ENCODE data around the gene SMIM3. TPM values are rescaled to one million over a fixed set of nuclear protein-coding genes. Genes with fewer than 3 reads are reported as not detected.

The SMIM3 gene
- total and polyA plus RNA-seq, 2 of the 13 experiments (the other 11 are each of a cell fraction or from before 2014, with no cell fraction given) = 11.6 to 96.7 TPM

GRCh38 chr5:150763023-150763769 lies 15.4 kb upstream of the SMIM3 start (continued):
- peak; percentile 49; the same call in 1 of the 2 replicates for TF ChIP-seq NFYB (CRISPR knock-in tag; IDR thresholded peaks at IDR 0.05)
- TF ChIP-seq E2F2 (CRISPR knock-in tag; IDR thresholded peaks at IDR 0.05; ENCODE audit: borderline replicate concordance) = no peak
- no peak for TF ChIP-seq ZNF205 (CRISPR knock-in tag; IDR thresholded peaks at IDR 0.05)
- no peak for TF ChIP-seq ZNF33B (CRISPR knock-in tag; IDR thresholded peaks at IDR 0.05)
- TF ChIP-seq ZNF207 (IDR thresholded peaks at IDR 0.05; ENCODE audit: borderline replicate concordance) = no peak
- no peak for TF ChIP-seq FOXA3 (CRISPR knock-in tag; IDR thresholded peaks at IDR 0.05)
- no peak for TF ChIP-seq SKI (IDR thresholded peaks at IDR 0.05; ENCODE audit: partially characterized antibody)
- no peak for TF ChIP-seq ZBED4 (CRISPR knock-in tag; IDR thresholded peaks at IDR 0.05; ENCODE audit: borderline replicate concordance)
- TF ChIP-seq PAX8 (CRISPR knock-in tag; IDR thresholded peaks at IDR 0.05; ENCODE audit: borderline replicate concordance) = no peak
- no peak for TF ChIP-seq YY1 (IDR thresholded peaks at IDR 0.05; ENCODE audit: insufficient read depth, insufficient replicate concordance, low read depth, low read length)
- TF ChIP-seq ZNF225 (CRISPR knock-in tag; IDR thresholded peaks at IDR 0.05) = no peak
- TF ChIP-seq ZIK1 (CRISPR knock-in tag; IDR thresholded peaks at IDR 0.05; ENCODE audit: borderline replicate concordance, low read depth) = no peak
- no peak for TF ChIP-seq ZFP62 (CRISPR knock-in tag; IDR thresholded peaks at IDR 0.05)
- TF ChIP-seq ZNF737 (CRISPR knock-in tag; IDR thresholded peaks at IDR 0.05; ENCODE audit: borderline replicate concordance) = no peak
- no peak for TF ChIP-seq GZF1 (CRISPR knock-in tag; IDR thresholded peaks at IDR 0.05)
- TF ChIP-seq, protein P1, sequence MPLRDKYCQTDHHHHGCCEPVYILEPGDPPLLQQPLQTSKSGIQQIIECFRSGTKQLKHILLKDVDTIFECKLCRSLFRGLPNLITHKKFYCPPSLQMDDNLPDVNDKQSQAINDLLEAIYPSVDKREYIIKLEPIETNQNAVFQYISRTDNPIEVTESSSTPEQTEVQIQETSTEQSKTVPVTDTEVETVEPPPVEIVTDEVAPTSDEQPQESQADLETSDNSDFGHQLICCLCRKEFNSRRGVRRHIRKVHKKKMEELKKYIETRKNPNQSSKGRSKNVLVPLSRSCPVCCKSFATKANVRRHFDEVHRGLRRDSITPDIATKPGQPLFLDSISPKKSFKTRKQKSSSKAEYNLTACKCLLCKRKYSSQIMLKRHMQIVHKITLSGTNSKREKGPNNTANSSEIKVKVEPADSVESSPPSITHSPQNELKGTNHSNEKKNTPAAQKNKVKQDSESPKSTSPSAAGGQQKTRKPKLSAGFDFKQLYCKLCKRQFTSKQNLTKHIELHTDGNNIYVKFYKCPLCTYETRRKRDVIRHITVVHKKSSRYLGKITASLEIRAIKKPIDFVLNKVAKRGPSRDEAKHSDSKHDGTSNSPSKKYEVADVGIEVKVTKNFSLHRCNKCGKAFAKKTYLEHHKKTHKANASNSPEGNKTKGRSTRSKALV (CRISPR knock-in tag; IDR thresholded peaks at IDR 0.05) = no peak

Data from HepG2 (cell line).